ENCODE measurements around the gene MEP1A. TPM values are rescaled to one million over a fixed set of nuclear protein-coding genes. Genes with fewer than 3 reads are reported as not detected.
"Not testable (repeated sequence)": the region's sequence is repeated elsewhere in the genome, so short reads cannot be mapped to it uniquely, and the experiment has no call there.

Gene MEP1A
- polyA plus RNA-seq, 3 donors: not detected

- DNase-seq: no peak
Measured at GRCh38 chr6:46773201-46773855, 19.9 kb upstream of the MEP1A start.

GRCh38 chr6:46774736-46775135 is 18.5 kb upstream of the MEP1A start:
- DNase-seq: not testable (repeated sequence)

- no peak for DNase-seq
Measured at GRCh38 chr6:46776070-46776712, 17.0 kb upstream of the MEP1A start.

- no peak for DNase-seq
Measured at GRCh38 chr6:46777476-46778346, 15.5 kb upstream of the MEP1A start.

GRCh38 chr6:46781478-46782378 is 11.5 kb upstream of the MEP1A start:
- DNase-seq: peak; percentile 67

DNA sequence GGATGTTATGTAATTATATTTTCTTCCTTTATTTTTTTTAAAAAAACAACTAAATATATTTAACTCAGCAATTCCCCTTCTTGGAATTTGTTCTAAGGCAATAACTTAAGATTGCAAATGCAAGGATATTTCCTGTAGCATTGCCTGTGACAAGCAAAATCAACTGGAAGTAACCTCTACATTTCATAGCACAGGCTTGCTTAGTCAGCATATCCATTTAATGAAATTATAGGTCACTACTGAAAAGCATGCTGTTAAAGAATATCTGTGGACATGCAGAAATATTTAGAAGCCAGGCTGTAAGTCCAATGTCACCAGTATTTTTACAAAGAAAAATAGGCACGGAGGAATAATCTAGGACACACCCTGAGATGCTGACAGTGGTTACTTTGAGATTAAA is 8.7 kb upstream of the MEP1A start:
- no peak for DNase-seq

- no peak for DNase-seq
Measured at GRCh38 chr6:46787871-46788540, 5.2 kb upstream of the MEP1A start.

DNA sequence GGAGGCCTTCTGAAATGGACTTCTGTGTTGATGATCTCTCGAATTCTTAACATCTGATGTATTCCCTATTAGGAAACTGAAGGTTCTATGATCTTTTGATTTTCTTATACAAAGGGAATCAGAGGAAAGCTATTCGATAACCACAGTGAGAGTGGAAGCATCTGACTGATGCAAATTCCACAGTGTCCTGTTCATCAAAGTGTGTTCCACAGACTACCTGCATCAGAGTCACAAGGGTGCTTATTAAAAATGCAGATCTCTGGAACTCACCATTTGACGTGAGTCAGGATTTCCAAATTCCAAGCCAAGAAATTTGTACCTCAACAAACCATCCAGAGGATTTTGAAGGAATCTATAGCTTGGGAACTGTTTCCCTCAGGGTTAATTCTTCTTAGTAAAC is 4.4 kb upstream of the MEP1A start:
- no peak for DNase-seq

DNA sequence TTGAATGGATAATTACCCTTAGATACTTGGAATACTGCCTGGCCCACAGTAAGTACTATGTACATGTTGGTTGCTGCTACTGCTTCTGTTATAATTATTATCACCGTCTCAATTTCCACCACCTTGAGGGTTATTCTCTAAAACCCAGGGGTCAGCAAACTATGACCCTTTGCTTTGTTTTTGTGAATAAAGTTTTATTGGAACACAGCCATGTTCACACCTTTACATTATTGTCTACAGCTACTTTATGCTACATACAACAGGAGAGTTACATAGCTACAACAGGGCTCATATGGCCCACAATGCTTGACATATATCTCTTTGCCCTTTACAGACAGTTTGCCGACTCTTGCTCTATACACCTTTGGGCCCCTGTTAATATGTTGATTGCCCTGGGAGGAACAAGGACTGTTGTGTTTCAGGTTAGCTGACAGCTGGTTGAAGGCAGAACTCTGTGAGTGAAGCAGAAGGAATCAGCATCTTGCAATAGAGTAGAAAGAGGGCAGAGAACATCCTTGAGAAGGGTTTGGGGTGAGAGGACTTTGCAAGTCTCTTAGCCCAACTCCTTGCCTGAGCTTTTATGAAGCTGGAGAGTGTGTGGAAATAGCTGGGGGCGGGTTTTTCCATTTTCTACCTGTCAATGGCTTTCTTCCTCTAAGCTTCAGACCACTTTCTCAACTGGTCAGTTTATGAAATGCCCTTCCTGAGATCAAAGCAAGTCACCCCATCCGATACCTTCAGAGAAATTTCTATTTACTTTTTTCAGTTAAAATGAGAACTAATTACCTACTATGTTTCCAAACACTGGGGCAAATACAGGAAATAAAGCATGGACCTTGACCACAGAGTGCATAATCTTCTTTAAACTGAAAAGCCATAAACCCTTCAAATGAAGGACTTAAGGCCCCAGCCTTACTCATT is 3.5 kb upstream of the MEP1A start:
- no peak for DNase-seq

DNA sequence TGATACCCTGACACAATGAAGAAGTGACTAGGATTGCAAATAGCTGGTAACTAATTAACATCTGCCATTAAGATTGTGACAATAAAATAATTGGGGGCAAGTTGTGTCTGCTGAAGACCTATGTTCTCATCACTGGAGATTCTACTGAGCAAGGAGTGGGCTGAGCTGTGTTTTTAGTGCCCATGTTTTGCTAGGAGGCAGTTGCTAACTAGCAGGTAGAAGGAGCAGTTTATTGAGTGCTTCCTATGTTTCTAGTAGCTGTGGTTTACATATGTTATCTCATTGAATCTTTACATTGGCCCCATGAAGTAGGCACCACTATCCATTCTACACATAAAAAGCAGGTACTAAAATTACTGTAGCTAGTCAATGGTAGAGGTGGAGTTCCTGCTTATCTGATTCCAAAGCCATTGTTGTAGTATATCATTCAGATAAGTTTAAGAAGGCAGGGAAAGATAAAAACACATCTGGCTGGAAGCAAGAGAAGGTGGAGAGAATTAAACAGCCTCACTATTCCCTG is 2.8 kb upstream of the MEP1A start:
- DNase-seq: no peak

DNA sequence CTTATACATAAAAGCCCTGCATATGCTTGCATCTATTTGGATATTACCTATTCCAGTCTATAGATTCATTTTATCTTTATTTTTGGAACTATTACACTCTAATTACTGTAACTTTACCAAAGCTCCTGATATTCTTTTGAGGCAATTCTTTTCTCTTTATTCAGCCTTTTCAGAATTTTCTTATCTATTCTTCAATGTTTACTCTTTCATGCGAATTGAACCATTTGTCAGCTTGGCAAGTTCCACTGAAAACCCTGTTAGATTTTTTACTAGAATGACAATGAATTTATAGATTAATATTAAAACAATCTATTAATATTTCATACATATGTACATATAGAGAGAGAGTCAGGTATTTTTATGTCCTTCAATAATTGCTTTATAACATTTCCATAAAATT is 554 bp upstream of the MEP1A start:
- no peak for DNase-seq

GRCh38 chr6:46794068-46794467 is 879 bp downstream of the MEP1A start:
- no peak for DNase-seq

GRCh38 chr6:46795816-46796215 is 2.6 kb downstream of the MEP1A start:
- no peak for DNase-seq

DNA sequence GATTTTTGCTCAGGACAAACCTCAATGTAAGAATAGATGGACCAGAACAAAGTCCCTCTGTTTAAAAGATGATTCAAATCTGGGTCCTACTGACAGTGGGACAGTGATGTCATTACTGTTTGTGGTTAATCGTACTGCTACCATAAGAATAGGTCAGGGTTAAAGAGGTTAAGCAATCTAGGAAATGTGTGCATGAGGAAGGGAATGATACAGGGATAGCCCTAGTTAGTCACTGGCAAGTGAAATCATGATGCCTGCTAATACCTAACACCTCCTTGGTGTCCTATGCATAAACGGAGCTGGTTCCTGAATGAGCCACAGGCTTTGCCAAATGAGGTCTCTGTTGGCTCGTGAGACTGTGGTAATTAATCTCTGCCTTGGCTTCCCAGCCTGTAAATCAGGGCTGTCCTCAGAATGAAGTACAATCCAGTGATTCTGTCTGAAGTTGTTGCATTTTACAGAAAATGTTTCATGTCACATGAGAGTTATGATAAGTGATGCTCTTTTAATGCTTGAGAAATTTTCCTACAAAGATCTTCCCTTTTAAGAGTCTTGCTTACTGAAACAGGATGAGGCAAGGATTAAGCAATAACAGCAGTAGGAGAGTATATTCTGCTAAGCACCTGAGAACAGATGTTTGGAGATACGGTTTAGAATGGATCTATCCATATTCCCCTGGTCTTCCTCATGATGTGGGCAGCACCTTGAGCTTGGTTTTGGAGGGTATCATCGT is 3.8 kb downstream of the MEP1A start:
- DNase-seq: no peak

DNA sequence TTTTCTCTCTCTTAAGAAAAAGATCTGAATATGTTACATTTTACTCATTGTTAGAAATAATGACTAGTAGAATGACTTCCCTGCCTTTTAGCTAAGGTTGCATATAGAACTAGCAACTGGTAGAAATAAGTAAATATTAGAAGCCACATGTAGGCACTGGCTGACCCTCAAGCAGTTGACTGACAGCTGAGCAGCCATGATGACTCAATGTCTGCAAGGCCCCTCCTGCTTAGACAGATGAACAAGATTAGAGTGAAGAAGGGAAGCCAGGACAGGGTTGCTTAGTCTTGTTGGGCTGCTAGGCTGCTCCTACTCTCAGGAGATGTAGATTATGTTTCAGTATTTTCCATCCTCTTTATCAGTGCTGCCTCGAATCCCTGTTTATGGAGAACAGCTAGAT is 6.5 kb downstream of the MEP1A start:
- DNase-seq: no peak

GRCh38 chr6:46808806-46809205 is 15.6 kb downstream of the MEP1A start:
- DNase-seq: no peak

GRCh38 chr6:46815130-46815529 is 21.9 kb downstream of the MEP1A start:
- DNase-seq: no peak

DNA sequence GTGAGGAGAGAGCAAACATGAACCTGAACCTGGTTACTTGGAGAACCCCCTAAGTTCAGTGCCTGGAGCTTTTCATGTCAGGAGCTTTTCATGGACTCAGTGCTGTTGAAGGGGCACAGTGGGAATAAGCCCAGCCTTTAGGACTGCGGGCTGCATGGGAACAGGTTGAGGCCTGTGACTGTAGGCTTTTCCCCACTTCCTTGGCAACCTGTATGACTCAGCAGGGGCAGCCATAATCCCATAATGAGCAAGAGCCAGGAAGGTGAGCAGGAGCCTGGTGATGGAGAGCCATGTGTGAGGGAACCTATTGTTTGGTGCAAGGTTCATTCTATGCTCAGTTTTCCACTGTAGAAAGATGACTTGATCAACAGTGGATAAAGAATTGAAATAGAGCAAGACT is 23.4 kb downstream of the MEP1A start:
- no peak for DNase-seq

DNA sequence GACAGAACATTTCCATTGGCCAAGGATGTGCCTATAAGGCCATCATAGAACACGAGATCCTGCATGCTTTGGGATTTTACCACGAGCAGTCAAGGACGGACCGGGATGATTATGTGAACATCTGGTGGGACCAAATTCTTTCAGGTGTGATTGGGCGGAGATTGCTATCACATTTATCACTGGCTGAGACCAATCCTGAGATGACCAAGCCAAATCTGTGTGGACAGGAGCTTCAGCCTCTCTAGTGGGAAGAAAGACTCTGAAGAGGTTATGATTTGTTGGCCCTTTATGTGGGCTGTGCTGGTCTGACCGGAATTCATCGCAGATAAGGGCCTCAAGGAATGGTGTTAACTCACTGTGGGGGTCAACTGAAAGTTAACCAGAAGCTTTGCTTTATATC is 26.4 kb downstream of the MEP1A start:
- no peak for DNase-seq
